Erythroblast (primary cell): ENCODE measurements around the gene TRPC3.

Experiments used
- GATA1 ChIP-seq: IDR thresholded peaks from 2 replicates; pipeline ENCODE4 v1.6.1; 2011; ENCODE audit warnings: low read depth, mild to moderate bottlenecking, control low read depth, low read length, moderate library complexity
- POLR2A ChIP-seq: IDR thresholded peaks from 2 replicates; pipeline ENCODE4 v1.6.1; 2011; ENCODE audit warnings: mild to moderate bottlenecking, low read length

DNA sequence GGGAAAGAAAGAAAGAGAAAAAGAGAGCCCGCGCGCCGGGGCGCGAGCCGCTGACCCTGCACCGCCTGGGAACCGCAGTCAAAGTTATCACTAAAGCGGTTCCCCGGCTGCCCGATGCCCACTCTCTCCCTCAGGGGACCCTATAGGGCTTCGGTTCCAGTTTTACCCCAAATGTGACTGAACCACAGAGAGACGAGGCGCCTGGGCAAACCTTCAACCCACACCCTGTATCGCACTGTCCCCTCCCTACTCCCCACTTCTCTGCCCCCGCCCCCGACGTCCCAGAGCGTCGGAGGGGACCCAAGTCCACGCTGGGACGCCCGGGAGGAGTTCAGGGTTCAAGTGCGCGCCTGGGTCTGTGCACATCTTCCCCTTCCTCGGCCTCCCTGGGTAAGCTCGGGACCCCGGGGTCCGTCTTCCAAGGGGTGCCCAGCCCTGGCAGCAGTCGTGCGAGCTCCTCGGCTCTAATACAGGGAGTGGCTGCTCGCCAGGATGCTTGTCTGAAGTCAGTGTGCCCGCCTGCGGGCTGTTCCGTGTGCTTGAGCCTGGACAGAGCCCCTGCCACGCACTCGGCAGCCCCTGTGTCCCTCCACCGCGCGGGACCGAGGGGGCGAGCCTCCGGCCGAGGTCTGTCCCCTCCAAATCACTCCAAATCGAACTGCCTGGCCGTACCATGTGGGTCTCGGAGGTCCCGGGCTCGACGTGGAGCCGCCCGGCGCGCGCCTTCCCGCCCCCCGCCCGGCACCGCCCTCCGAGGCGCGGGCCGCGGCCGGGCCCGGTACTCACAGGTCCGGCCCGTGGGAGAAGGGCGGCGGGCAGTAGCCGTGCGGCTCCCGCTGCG is 960 bp downstream of the TRPC3 start:
- no peak for TF ChIP-seq POLR2A
- no peak for TF ChIP-seq GATA1
